ENCODE results near the gene NCK2.

NCK2 gene

DNA sequence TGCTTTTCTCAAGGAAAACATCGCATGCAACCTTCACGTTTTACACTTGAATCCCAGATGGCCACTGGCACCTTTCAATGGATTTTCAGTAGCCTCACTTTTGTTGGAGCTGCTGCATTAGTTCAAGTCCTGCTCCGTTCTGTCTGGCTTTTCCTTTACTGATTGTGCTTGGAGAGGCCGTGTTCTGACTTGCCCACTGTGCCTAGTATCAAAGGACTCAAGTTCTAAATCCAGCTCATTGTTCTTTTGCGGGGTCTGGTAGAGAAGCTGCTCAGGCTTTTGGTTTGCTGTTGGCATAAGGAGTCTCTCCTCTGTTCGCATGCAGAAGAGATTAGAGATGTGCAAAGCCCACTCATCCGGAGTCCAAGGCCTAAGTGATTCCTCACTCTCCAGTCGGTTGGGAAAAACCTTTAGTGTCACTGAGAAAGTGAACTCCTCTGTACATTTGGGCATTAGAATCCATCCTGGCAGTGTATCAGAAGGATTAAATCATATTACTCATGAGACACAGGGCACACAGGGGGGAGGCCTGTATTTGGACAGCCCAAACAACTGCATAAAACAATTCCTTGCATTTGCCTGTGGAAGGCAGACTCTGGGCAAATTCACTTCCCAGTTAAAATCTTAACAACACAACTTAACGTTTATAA lies 69.7 kb downstream of the NCK2 start:
- DNase-seq (ENCODE audit: low read depth) = no peak

DNA sequence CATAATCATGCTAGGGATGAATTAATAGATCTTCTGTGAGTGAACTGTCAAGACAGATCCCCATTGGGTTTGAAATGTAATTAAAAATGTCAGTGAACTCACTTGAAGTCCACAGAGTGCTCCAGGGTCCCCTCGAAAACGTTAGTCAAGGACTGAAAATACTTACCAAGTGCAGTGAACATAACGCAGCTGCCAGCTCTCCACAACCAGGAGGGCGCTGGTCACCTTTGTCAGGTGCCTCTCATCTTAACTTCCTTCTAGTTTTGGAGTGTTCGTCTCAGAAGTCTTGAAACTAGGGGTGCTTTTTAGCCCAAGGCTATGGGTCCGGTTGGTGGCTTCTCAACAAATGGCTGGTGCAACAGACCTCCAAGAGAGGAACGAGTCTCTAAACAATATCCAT lies 70.7 kb downstream of the NCK2 start:
- DNase-seq (ENCODE audit: low read depth) = no peak

DNA sequence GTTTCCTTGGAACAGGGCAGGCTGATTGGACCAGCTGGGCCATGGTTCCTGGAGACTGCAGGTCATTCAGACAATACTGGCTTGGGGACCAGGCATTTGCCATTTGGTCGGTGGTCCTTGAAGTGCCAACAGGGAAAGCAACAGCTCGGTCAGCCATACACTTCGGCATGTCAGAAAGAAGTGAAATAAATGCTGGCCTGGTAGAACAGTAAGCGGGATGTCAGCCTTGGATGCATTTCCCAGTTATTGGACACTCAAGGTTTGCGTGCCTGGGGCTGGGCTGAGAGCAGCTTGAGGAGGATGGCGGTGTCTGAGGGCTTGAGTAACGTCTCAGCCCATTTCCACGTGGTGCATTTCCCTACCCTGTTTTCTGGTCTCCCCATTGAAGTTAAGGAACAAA lies 75.4 kb downstream of the NCK2 start:
- no peak for DNase-seq (ENCODE audit: low read depth)

DNA sequence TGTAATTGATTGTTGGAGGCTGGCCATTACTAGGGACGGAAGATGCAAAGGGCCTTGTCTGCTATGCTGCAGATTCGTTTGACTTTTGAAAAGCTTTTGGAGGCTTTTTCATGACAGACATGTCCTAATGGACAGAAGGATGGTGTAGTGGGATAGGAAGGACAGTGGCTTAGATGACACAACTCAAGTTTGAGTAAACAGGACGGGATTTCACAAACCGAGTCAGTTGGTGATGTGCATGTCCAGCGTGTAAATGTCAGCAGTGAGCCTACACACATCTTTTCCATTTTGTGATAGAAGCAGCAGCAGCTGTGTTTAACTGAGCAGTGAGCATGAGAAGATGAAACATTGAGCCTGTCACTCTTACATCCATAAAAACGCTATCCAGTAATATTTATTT lies 76.0 kb downstream of the NCK2 start:
- DNase-seq (ENCODE audit: low read depth) = no peak

DNA sequence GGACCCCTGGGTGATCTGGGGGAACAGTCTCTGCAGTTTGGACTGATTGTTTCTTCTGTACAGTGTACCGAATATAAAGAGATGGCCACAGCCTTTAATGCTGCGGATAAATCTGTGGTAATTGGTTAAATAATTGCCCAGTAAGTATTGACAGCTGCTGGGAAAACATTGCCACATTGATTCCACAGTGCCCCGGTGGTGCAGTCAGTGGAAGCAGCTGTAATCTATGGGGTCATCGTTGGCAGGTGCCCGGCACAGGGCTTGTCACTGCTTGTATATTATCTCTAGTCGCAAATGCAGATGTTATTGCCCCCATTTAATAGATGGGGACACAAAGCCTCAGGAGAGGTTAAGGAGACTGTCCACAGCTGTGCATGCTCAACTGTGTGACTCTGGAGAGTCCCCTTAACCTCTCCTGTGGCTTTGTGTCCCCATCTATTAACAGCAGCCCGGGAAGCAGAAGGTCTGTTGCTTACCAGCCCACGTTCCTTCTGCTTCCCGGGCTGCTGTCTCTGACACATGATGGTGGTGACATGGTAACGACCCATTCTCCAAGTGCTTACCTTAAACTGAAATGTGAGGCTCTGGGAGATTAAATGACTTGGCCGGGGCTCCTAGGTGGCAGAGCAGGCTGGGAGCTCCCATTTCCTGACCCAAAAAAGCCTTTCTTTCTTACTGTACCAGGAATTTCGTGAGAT lies 76.9 kb downstream of the NCK2 start:
- no peak for DNase-seq (ENCODE audit: low read depth)

DNA sequence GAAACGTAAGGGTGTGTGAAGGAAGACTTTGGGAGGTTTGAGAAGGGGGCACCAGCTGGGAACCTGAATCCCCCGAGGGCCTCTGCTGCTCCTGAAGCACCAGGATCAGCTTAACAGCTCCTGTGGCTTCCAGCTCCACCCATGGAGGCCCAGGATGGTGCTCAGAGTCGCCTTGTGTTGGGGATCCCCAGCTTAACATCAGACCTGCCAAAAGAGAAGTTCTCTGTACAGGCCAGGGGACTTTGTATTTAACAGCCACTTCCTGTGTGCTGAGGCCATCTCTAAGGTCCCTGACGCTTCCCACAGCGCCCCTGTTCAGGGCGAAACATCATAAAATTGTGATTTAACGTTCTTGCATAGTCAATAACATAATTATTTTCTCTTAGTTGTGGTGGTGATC lies 77.5 kb downstream of the NCK2 start:
- DNase-seq (ENCODE audit: low read depth) = no peak

DNA sequence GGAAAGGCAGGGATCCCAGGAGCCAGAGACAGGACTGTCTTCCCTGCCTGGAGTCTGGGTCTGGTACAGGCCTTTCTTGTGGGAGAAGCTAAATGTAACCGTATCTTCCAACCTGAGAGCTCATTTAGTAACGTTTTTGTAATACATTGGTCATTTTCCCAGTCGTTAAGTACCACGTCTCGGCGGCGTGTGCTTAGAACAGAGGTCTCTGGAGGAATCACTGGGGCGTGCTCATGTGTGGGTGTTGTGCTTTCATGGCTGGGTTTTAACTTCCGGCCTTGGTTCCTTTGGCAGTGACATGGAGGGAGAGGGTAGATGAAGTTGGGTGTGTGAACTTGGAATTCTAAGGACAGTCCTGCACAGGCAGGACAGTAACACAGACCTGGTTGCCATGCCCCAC lies 79.7 kb downstream of the NCK2 start:
- DNase-seq (ENCODE audit: low read depth) = no peak

DNA sequence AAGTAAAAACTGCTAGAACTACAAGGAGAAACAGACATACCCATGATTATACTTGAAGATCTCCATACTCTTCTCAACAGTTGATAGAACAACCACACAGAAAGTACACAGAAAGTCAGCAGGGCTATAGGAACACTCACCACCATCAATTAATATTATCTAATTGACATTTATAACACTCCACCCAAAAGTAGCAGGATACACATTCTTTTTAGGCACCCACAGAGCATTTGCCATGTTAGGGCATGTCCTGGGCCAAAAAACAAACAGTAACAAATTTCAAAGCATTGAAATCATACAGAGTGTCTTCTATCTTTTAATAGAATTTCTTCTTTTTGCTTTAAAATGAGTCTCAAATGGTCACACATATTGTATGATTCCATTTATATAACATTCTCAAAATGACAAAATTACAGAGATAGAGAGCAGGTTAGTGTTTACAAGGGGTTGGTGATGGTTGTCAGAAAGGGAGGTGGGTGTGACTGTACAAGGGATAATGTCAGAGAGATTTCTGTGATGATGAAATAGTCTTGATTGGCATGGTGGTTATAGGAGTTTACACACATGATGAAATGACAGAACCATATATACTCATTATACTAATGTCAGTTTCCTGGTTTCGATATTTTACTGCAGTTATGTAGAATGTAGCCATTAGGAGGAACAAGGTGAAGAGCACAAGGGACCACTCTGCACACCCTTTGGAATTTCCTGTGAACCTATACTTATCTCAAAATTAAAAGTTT lies 82.8 kb downstream of the NCK2 start:
- no peak for DNase-seq (ENCODE audit: low read depth)

DNA sequence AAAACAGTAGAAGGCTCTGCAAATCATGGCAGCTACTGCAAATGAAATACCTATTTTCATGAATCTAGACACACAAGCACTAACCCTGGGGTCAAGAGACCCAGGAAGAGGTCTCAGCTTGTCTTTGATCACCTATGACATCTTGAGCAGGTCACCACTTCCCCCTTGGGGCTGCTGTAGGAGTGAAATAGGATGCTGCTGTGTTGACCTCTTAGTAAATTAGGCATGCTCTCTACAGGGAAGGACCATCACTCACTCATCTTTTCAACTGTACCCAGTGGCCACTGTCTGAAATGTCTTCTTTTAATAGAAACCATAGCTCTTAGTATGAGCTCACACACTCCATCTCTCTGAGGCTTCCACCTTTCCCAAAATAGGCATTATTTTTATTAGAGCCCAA lies 83.8 kb downstream of the NCK2 start:
- no peak for DNase-seq (ENCODE audit: low read depth)

DNA sequence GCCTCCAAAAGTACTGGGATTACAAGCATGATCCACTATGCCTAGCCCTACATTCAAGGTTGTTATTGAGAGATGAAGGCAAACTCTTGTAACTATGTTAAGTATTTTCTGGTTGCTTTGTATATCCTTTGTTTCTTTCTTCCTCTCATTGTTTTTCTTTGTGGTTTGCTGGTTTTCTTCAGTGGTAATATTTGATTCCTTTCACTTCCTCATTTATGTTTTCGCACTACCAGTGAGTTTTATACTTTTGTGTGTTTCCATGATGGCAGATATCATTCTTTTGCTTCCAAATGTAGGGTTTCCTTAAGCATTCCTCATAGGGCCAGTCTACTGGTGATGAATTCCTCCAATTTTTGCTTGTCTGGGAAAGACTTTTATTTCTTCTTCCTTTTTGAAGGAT lies 90.2 kb downstream of the NCK2 start:
- no peak for DNase-seq (ENCODE audit: low read depth)

DNA sequence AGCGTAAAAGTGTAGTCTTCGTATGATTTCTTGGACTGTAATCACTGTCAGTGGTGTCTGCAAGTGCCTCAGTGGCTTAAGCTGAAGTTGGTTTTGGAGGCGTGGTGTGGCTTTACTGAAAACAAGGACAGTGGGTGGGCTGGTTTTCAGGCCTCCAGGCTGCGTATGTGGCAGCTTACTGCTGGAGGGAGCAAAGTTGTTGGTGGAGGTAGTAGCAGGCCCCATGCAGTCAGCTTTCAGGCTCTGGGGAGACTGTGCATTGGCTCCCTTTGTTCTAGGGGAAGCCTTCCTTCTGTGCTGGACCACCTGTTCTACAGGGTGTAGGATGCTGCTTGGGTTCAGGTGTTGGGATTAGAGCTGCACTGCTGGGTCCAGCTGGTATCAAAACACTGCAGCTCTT lies 91.6 kb downstream of the NCK2 start:
- DNase-seq (ENCODE audit: low read depth) = no peak

DNA sequence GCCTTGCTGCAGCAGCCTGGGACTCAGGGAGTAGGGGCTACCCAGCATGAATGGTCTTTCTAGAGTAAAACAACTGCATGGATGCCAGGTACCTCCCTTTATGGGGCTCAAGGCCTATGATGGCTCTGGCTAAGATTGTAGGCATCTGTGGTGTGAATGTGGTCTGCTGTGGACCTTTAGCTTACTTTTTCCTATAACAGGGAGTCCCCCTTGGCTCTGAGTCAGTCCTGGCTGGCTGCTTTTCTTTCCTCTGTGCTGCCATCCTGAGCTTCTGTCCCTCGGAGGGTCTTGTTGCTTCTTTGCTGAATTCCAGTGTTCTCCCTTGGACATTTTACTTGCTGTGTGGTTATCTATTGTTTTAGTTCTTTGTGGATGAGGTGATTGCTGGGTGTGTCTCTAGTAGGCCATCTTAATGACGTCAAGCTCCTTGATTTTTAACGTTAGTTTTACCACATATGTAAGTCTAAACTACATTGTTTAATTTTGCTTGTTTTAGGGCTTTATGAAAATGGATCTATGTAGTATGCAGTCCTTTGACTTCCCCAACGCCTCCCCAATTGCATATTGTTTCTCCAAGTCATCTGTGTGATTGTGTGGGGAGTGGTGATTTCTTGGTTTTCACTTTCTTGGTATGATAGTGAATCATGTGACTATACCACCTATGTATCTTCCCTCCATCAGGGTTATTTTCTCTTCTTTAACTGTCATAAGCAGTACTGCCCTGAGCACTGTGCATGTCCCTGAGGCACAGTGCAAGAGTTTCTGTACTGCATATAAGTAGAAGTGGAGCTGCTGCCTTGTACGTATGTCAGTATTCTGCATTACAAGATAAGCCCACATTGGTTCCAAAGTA lies 92.4 kb downstream of the NCK2 start:
- no peak for DNase-seq (ENCODE audit: low read depth)

DNA sequence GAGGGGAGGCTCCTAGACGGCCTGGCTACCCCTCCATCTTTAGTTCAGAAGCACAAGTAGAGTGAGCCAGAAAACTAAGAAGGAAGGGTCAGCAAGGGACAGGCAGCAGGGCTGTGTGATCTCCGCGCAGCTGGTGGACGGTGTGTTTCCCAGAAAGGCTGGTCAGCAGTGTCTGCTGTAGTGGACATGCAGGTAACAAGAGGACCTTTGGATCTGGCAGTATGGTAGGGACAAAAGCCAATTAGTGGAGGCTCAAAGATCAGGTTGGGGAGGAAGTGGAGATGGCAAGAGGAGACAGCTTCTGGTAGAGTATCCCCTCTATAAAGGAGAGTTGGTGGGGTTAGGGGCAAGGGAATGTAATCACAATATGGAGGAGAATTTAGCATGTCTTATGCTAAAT lies 95.1 kb downstream of the NCK2 start:
- DNase-seq (ENCODE audit: low read depth) = no peak

DNA sequence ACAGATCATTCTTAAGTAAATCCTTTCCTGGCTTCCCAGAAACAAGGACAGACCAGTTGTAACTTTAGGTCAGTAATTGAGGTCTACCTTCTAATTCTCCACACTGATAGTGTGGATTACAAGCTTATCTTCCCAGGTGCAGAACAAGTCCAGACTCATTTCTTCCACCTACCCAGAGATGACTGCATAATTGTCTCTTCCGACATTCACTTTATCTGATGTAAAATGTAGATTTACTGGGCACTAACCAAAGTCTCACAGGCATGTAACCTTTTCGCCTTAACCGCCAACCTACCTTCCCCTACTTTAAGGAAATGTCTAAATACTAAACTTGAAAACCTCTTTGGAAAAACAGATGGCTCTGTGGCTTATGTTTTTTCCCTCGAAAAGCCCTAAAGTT lies 96.2 kb downstream of the NCK2 start:
- no peak for DNase-seq (ENCODE audit: low read depth)

DNA sequence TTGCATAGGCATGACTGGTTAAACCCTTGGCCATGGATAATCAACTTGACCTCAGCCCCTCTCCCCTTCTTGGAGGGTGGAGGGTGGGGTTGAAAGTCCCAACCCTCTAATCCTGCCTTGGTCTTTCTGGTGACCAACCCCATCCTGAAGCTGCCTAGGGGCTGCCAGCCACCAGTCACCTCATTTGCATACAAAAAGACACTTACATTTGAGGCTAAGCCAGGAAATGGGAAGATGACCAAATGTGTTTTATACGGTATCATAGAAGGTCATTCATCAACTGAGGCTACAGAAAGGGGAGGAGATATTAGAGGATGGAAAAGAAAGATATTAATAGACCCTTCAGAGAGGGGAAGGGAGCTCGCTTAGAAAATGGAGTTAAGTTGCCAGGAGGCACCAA lies 96.8 kb downstream of the NCK2 start:
- no peak for DNase-seq (ENCODE audit: low read depth)

DNA sequence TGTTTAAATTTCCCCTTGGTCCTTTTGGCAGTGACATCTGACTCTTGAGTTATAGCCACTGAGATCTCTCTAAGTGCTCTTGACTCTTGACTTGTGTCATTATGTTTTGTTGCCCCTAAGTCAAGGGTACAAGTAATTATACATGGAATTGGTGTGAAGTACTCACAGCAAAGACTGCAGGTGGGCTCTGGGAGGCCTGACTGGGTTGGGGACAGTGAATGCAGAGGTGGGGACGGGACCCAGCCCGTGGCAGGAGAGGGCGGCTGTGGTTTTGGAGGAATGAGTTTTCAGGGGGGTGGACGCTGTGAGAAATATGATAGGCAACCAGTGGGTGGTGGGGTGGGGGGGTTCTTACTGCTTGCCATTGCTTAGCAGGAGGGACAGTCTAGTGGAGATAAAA lies 97.8 kb downstream of the NCK2 start:
- no peak for DNase-seq (ENCODE audit: low read depth)

DNA sequence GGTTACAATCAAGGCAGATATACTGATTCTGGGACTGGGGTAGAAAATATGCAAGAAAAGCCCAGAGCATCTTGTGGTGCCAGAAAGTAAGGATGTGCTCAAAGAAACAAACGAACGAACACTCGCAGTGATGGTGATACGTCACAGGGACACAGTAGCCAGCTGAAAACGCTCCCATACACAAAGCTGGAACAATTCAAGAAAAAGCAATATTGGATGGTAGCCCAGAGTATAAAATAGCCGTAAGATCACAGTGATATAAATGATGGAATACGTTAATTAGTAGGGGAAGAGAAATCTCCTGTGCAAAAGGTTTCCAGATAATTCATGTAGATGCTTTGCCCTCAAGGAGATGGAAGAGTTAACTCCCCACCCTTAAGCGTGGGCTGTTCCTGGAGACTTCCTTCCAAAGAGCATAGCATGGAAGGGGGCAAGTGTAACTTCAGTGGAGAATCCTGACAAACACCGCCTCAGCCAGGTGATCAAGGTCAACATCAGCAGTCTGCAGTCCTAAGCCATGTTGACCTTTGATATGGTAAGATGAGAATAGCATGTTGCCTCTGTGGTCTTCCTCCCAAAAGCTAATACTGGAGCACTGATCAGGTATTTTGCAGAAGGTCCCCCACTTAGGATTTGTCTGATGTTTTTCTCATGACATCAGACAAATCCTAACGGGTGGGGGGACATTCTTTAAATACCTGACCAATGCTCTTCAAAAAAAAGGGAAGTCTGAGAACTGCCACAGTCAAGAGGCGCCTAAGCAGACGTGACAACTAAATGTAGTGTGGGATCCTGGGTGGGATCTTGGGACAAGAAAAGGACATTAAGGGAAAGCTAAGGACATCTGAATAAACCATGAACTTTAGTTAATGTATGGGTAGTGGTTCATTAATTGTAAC lies 99.0 kb downstream of the NCK2 start:
- DNase-seq (ENCODE audit: low read depth) = no peak

DNA sequence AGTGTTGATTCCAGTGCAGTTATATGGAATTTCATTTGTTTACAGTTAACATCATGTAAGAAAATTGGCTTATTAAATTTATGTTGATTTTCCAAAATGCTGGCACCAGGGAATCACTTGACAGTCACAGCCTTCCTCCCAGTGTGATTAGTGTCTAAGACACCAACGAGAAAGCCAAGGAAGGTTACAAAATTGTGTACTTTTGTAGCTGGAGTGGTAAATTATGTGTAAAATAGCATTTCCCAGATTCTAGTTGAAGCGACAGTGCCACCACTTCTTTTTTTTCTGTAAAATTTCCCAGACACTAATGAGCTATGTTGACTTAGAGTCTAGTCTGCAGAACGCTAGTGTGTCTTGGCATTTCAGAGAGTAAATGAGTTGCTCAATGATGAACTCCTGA lies 101.3 kb downstream of the NCK2 start:
- no peak for DNase-seq (ENCODE audit: low read depth)

DNA sequence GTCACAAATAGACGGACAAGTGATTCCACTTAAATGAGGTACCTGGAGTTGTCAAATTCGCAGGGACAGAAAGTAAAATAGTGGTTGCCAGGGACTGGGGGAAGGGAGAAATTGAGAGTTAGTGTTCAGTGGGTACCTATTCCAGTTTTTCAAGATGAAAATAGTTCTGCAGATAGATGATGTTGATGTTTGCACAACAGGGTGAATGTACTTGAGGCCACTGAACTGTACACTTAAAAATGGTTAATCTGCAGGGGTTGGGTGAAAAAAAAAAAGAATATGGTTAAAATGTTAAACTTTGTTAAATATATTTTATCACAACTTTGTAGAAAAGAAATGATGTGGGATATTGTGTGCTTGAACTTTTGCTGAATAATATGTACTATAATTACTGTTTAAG lies 102.3 kb downstream of the NCK2 start:
- DNase-seq (ENCODE audit: low read depth) = no peak

DNA sequence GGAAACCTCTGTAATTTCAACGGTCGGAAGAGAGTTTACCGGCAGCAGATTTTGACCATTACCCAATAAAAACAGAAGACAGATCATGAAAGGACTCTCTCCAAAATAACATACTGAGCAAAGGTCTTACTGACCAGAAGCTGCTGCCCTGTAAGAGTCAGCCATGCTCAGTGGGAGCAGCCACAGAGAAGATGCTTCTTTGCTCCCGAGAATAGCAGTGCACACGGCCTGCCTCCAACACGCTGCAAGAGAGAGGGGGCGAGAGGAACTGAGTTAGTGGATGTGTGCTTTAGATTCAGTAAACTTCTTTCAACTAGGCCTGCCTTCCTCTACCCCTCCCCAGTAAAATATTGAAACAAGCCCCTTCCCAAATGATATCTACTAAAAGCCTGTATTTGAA lies 103.7 kb downstream of the NCK2 start:
- no peak for DNase-seq (ENCODE audit: low read depth)

DNA sequence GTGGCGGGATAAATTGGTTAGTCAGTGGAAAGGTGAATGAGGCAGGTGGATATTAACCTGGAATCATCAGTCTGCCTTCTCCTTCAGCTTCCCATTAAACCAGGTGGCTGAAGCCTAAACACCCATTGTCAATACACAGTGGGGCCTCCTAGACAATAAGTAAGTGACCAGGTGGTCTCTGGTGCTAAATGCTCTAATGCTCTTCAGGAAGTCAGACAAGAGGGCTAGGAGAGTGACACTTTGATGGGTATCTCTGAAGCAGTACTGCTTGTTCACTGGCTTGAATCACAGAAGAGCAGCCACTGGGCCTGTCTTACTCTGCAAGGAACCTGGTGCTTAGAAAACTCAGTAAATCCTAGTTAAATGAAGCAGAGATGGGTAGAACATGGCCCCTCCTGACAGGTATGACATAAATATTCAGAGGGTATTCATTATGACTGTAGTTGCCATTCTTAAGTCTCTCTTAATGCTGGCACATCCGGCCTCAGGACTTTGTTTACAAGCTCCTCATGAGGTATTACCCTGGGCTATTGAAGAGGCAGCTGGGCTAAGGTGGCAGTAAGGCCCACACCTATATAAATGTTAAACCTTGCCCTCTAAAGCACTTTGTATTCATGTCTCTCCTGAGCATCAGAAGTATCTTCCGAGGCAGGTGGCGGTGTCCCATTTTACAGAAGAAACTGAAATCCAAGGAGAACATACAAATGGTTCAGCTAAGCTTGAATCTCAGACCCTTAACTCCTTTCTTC lies 104.9 kb downstream of the NCK2 start:
- DNase-seq (ENCODE audit: low read depth) = no peak

Data from activated T-helper 1 cell treated with Interleukin-2 at 50 U/mL for 16 hours (primary cell).